ENCODE results near the gene PIK3R2.

PIK3R2 gene

GRCh38 chr19:18204394-18205199 is 51.6 kb downstream of the PIK3R2 start:
- TF ChIP-seq EZH2phosphoT487 (conservative IDR thresholded peaks at IDR 0.05; ENCODE audit: low read length) = no peak
- TF ChIP-seq CTCF (IDR thresholded peaks at IDR 0.05; ENCODE audit: insufficient read depth, low read length, poor library complexity, severe bottlenecking) = no peak
- Histone ChIP-seq H3K9me3 (ENCODE audit: insufficient read depth, low read length) (no peaks in the 10 kb centered on the region), H3F3A (ENCODE audit: insufficient read depth) (peaks cover 9% of the 10 kb centered on the region), H3K4me3 (ENCODE audit: insufficient read depth, low read length, poor library complexity, severe bottlenecking) (peak overlapping the region; percentile 98), H3K27me3 (ENCODE audit: low read length) (no peaks in the 10 kb centered on the region; the same call in 1 of the 2 replicates), H4K20me1 (ENCODE audit: low read depth, low read length) (no peaks in the 10 kb centered on the region), H2AFZ (ENCODE audit: low read depth, low read length, severe bottlenecking) (peak overlapping the region; percentile 62), H3K9me2 (replicated peaks; ENCODE audit: insufficient read depth, low read length) (no peaks in the 10 kb centered on the region), H3K27ac (ENCODE audit: low read depth, low read length) (peak overlapping the region; percentile 91), H3K9ac (ENCODE audit: low read length) (peak overlapping the region; percentile 95), H3K36me3 (ENCODE audit: low read length) (no peaks in the 10 kb centered on the region), H3K4me2 (ENCODE audit: low read depth, low read length, poor library complexity, severe bottlenecking) (peak overlapping the region; percentile 89), H3K79me2 (ENCODE audit: insufficient read depth, low read length) (peaks cover 19% of the 10 kb centered on the region)

- peaks cover 9% of the 10 kb centered on the region for H3F3A ChIP-seq (ENCODE audit: insufficient read depth)
- H3K9me3 ChIP-seq (ENCODE audit: insufficient read depth, low read length) = no peaks in the 10 kb centered on the region
- peak overlapping the region; percentile 98 for H3K4me3 ChIP-seq (ENCODE audit: insufficient read depth, low read length, poor library complexity, severe bottlenecking)
- H3K4me2 ChIP-seq (ENCODE audit: low read depth, low read length, poor library complexity, severe bottlenecking) = peak overlapping the region; percentile 89
- peak overlapping the region; percentile 95 for H3K9ac ChIP-seq (ENCODE audit: low read length)
- no peaks in the 10 kb centered on the region for H3K9me2 ChIP-seq (replicated peaks; ENCODE audit: insufficient read depth, low read length)
- H3K27ac ChIP-seq (ENCODE audit: low read depth, low read length) = peak overlapping the region; percentile 91
- H3K36me3 ChIP-seq (ENCODE audit: low read length) = no peaks in the 10 kb centered on the region
- no peaks in the 10 kb centered on the region for H4K20me1 ChIP-seq (ENCODE audit: low read depth, low read length)
- H3K27me3 ChIP-seq (ENCODE audit: low read length) = no peaks in the 10 kb centered on the region; the same call in 1 of the 2 replicates
- TF ChIP-seq EZH2phosphoT487 (conservative IDR thresholded peaks at IDR 0.05; ENCODE audit: low read length) (no peak), CTCF (IDR thresholded peaks at IDR 0.05; ENCODE audit: insufficient read depth, low read length, poor library complexity, severe bottlenecking) (no peak)
- no peak overlapping the region for H2AFZ ChIP-seq (ENCODE audit: low read depth, low read length, severe bottlenecking)
- peaks cover 19% of the 10 kb centered on the region for H3K79me2 ChIP-seq (ENCODE audit: insufficient read depth, low read length)
Observed at GRCh38 chr19:18205200-18205892, 52.4 kb downstream of the PIK3R2 start.

GRCh38 chr19:18206018-18206417 is 53.1 kb downstream of the PIK3R2 start:
- Histone ChIP-seq H3K27ac (ENCODE audit: low read depth, low read length) (no peak overlapping the region), H4K20me1 (ENCODE audit: low read depth, low read length) (no peaks in the 10 kb centered on the region), H3K4me3 (ENCODE audit: insufficient read depth, low read length, poor library complexity, severe bottlenecking) (no peak overlapping the region), H3K9ac (ENCODE audit: low read length) (no peak overlapping the region; the same call in 1 of the 2 replicates), H3K4me2 (ENCODE audit: low read depth, low read length, poor library complexity, severe bottlenecking) (peak overlapping the region; percentile 89), H2AFZ (ENCODE audit: low read depth, low read length, severe bottlenecking) (no peak overlapping the region), H3K9me3 (ENCODE audit: insufficient read depth, low read length) (no peaks in the 10 kb centered on the region), H3K27me3 (ENCODE audit: low read length) (no peaks in the 10 kb centered on the region; the same call in 1 of the 2 replicates), H3K36me3 (ENCODE audit: low read length) (no peaks in the 10 kb centered on the region), H3F3A (ENCODE audit: insufficient read depth) (peaks cover 9% of the 10 kb centered on the region), H3K79me2 (ENCODE audit: insufficient read depth, low read length) (peaks cover 19% of the 10 kb centered on the region), H3K9me2 (replicated peaks; ENCODE audit: insufficient read depth, low read length) (no peaks in the 10 kb centered on the region)
- no peak for TF ChIP-seq CTCF (IDR thresholded peaks at IDR 0.05; ENCODE audit: insufficient read depth, low read length, poor library complexity, severe bottlenecking)
- TF ChIP-seq EZH2phosphoT487 (conservative IDR thresholded peaks at IDR 0.05; ENCODE audit: low read length) = no peak

All from SU-DHL-6 (cell line).